HUES64 (cell line): ENCODE measurements around the gene MTG1.
"Not testable (repeated sequence)": the region's sequence is repeated elsewhere in the genome, so short reads cannot be mapped to it uniquely, and the experiment has no call there.

Source experiments
- H3K27ac ChIP-seq: 2 replicates; pipeline ENCODE4 v1.7.0; 2013; ENCODE audit warnings: low read depth, low read length, inconsistent platforms
- H3K27me3 ChIP-seq: 2 replicates; pipeline ENCODE4 v1.6.1; 2013; ENCODE audit warnings: mild to moderate bottlenecking, low read length; ENCODE audit not compliant: insufficient read depth
- H3K36me3 ChIP-seq: 2 replicates; pipeline ENCODE4 v1.6.1; 2013; ENCODE audit warnings: mild to moderate bottlenecking, low read length; ENCODE audit not compliant: insufficient read depth
- H3K4me1 ChIP-seq: 2 replicates; pipeline ENCODE4 v1.6.1; 2013; ENCODE audit warnings: mild to moderate bottlenecking, low read length, moderate library complexity; ENCODE audit not compliant: insufficient read depth
- H3K4me3 ChIP-seq: 2 replicates; pipeline ENCODE4 v1.5.1; 2013; ENCODE audit warnings: mild to moderate bottlenecking, low read length, moderate library complexity
- H3K9ac ChIP-seq: 2 replicates; pipeline ENCODE4 v1.6.1; 2013; ENCODE audit warnings: mild to moderate bottlenecking, low read depth, low read length
- H3K9me3 ChIP-seq: 2 replicates; pipeline ENCODE4 v1.6.1; 2013; ENCODE audit warnings: low read depth, low read length; ENCODE audit not compliant: insufficient read depth
- whole genome bisulfite sequencing: fragments of 150-250, 120-280 bp; methylation state at CpG from one replicate; pipeline ENCODE4 v1.1.7; 2013; ENCODE audit warnings: missing lambda C conversion rate; 5-methylcytosine and 5-hydroxymethylcytosine counted together

MTG1 gene

DNA sequence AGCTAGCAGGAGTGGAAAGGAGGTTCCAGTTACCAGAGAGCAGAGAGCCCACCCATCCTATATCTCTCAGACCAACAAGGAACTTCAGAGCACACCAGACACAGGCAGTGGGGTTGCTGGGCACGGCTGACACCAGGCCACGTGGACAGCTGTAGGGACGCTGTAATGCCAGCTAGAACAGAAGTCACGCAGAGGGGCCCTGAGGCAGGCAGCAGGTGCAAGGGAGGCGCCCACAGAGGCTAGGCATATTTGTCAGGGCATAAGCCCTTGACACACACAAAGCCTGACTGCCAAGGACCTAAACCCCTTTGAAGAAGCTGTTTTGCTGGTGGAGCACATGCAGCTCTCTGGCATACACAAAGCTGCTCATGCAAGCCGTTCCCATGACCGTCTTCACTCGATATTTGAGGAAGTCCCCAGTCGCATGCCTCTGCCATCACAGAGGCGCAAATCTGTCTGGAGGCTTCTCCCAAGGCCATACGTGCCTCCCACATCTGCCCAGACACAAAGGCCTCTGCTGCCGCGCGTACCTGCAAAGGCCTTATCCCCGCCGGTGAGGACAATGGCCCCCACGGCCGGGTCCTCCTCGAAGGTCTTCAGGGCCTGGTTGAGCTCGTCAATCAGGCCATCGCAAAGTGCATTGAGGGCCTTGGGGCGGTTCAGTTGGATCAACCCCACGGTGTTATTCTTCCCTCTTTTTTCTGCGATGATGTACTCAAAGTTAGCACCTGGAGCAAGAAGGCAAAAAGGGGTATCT, 23.7 kb upstream of the MTG1 start:
- no peak overlapping the region for H3K9ac ChIP-seq
- H3K27ac ChIP-seq: no peak overlapping the region
- 95% methylated on average over 24 of the region's 24 CpGs for WGBS

DNA sequence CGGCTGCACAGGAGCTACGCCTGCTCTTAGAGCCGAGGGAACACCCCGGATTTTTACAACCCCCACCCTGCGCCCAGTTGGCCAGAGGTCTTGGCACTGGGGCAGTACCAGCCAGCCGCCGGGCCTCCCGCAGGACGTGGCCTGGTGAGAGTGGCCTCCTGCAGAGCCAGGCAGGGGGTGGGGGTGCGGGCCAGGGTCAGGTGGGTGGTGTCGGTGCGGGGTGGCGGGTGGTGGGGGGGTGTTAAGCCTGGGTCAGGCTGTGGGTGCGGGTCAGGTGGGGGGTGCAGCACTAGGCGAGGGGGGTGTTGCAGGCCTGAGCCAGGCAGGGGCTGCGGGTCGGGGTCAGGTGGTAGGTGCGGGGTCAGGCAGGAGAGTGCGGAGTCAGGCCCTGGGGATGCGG, 21.4 kb upstream of the MTG1 start:
- peaks cover 39% of the 10 kb centered on the region for H3K27me3 ChIP-seq
- peaks cover 31% of the 10 kb centered on the region for H3K36me3 ChIP-seq
- 51% methylated on average over 19 of the region's 20 CpGs for WGBS
- H3K9me3 ChIP-seq: no peaks in the 10 kb centered on the region
- no peaks in the 10 kb centered on the region for H3K4me1 ChIP-seq
- H3K27ac ChIP-seq: no peak overlapping the region
- peak overlapping the region; percentile 34; the same call in 1 of the 2 replicates for H3K4me3 ChIP-seq
- no peak overlapping the region for H3K9ac ChIP-seq

More for the DNA sequence above, 23.7 kb upstream of the MTG1 start:
- Histone ChIP-seq H3K36me3 (peaks cover 51% of the 10 kb centered on the region), H3K4me1 (no peaks in the 10 kb centered on the region), H3K4me3 (no peak overlapping the region), H3K27me3 (peaks cover 16% of the 10 kb centered on the region), H3K9me3 (no peaks in the 10 kb centered on the region)

DNA sequence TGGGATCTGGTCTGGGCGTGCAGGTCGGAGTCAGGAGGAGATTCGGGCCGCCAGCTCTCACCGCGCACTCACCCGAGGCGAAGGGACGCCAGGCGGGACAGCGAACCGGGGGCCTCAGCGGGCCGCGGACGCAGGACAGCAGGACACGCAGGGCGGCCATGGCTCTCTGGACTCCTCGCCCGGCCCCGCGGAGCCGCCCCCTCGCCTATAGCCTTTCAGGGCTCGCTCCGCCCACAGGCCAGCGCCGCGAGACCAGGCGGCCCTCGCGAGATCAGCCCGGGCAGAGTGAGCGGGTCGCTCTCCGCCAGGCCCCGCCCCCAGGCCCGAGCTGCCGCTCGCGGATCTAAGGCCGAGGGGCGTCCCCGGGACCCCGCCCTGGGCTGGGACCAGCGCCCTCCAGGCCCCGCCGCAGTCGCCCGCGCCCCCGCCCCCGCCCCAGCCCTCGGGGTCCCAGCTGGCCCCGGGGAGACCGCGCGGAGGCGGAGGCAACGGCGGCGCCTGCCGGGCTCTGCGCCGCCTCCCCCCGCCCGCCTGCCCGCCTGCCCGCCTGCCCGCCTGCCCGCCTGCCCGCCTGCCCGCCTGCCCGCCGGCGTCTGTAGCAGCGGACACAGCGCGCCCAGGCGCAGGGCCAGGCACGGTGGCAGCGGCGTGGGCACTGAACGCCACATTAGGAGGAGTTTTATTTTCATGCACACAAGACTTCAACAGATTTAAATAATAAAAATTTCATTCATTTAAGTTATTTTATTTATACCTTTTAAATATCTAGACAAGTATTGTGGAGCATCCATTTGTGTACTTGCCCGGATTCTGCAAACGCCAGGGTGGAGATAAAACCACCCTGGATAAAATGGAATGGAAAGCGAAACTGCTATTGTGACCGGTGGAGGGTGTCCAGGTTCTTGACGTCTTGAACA, 20.5 kb upstream of the MTG1 start, which contains the start of gene ECHS1:
ECHS1 (minus strand) TSS at position 181 of the 917 bp plus-strand sequence; CDS start at position 160, 21 bp downstream.
- 5% methylated on average over 89 of the region's 89 CpGs for WGBS

DNA sequence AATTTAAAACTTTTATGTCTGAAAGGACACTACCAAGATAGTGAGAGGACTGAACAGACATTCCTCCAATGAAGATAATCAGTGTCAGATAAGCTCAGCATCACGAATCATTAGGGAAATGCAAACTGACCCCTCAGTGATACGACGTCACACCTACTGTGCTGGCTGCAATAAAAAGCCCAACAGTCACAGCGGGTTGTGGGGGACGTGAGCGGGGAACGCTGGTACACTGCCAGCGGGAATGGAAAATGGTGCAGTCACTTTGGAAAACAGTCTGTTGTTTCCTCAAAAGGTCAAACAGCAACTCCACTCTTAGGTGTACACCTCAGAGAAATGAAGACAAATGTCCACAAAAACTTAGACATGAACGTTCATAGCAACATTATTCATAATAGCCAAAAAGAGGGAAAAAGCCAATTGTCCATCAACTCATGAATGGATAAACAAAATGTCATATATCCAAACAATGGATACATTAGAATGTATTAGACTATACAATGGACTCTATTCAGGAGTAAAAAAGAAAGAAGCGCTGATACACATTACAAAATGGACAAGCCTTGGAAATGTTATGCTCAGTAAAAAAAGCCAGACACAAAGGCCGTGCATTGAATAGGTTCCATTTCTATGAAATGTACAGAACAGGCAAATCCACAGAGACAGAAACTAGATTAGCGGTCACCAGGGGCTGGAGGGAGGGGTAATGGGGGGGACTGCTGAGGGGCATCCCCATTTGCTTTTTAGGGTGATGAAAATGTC, 18.4 kb upstream of the MTG1 start:
- no peak overlapping the region for H3K27ac ChIP-seq
- no peak overlapping the region for H3K9ac ChIP-seq
- 70% methylated on average over 12 of the region's 12 CpGs for WGBS
- no peaks in the 10 kb centered on the region for H3K4me1 ChIP-seq
- H3K27me3 ChIP-seq: peaks cover 63% of the 10 kb centered on the region
- H3K36me3 ChIP-seq: peaks cover 6% of the 10 kb centered on the region
- H3K4me3 ChIP-seq: no peak overlapping the region
- no peaks in the 10 kb centered on the region for H3K9me3 ChIP-seq

More for the DNA sequence above, 20.5 kb upstream of the MTG1 start, which contains the start of gene ECHS1:
- H3K27ac ChIP-seq: no peak within 1 kb of the TSS
- peak within 1 kb of the TSS; percentile 80 for H3K4me3 ChIP-seq
- H3K36me3 ChIP-seq: peaks cover 27% of the 10 kb centered on the region
- H3K27me3 ChIP-seq: peaks cover 48% of the 10 kb centered on the region
- H3K9ac ChIP-seq: peak within 1 kb of the TSS; percentile 72
- H3K4me1 ChIP-seq: no peaks in the 10 kb centered on the region
- no peaks in the 10 kb centered on the region for H3K9me3 ChIP-seq

DNA sequence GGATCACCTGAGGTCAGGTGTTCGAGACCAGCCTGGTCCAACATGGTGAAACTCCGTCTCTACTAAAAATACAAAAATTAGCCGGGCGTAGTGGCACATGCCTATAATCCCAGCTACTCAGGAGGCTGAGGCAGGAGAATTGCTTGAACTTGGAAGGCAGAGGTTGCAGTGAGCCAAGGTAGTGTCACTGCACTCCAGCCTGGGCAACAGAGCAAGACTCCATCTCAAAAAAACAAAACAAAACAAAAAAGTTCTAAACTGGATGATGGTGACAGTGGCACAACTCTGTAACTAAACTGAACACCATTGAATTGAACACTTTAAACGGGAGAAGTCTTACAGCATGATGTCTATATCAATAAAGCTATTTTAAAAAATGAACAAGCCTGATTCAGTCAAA, 17.8 kb upstream of the MTG1 start:
- peaks cover 63% of the 10 kb centered on the region for H3K27me3 ChIP-seq
- WGBS: 86% methylated on average over 5 of the region's 5 CpGs
- not testable (repeated sequence) for H3K4me1 ChIP-seq, H3K9ac ChIP-seq, H3K27ac ChIP-seq, H3K36me3 ChIP-seq, H3K9me3 ChIP-seq, H3K4me3 ChIP-seq

DNA sequence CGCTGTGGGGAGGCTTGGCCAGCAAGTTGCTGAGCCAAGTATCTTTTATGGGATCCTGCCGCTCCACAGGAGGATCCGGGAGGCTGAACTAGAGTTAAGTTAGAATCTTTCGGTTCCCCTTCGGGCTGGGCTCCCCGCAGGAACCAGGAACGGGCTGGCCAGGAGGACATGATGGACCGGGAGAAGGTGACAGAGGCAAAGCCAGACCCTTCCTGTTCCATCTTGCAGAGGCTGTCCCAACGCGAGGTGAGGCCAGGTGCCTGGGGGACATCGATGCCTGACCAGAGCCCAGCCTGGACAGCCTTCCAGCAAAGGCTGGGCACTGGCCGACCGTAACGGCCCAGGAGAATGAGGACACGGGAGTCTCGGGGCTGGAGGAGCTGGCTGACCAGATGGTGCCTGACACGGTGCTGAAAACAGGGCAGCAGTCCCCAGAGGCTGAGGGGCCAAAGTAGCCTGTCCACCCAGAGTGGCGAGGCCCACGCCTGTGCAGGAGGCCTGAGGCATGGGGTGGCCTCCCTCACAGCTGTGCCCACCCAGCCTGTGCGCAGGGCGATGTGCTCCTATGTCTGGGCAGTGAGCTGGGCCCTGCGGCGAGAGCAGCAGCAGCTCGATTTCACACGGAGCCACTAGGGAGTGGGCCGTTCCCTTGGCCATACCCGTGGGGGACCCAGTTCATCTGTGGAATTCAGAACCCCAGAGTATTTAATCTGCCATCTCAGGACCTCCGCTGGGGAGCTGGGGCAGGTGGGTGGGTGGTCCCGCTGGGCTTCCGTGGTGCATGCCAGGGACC, 16.7 kb upstream of the MTG1 start:
- no peaks in the 10 kb centered on the region for H3K9me3 ChIP-seq
- H3K27me3 ChIP-seq: peaks cover 63% of the 10 kb centered on the region
- H3K4me1 ChIP-seq: no peaks in the 10 kb centered on the region
- no peak overlapping the region for H3K4me3 ChIP-seq
- H3K9ac ChIP-seq: no peak overlapping the region
- H3K36me3 ChIP-seq: no peaks in the 10 kb centered on the region
- 88% methylated on average over 30 of the region's 30 CpGs for WGBS
- H3K27ac ChIP-seq: no peak overlapping the region

DNA sequence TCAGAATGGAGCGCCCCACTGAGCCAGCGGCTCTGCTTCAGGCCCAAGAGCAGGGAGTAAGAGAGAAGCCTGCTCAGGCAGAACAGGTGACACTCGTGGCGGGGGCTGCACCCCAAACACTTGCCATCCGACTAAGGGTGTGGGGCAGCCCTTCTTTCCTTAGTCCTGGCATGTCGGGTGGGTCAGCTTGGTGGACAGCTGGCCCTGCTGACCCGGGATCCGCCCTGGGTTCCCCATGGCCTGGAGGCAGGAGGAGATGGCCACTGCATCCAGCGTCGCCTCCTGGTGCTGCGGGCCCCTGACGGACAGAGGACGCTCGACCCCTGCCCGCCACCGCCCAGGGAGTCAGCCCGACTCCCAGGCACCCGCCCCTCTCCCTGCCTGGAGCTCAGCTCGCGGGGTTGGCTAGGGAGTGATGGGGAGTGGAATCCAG, 16.1 kb upstream of the MTG1 start:
- H3K4me3 ChIP-seq: peak overlapping the region; percentile 66
- H3K27ac ChIP-seq: no peak overlapping the region
- no peaks in the 10 kb centered on the region for H3K4me1 ChIP-seq
- WGBS: 29% methylated on average over 20 of the region's 20 CpGs
- H3K9me3 ChIP-seq: no peaks in the 10 kb centered on the region
- peaks cover 63% of the 10 kb centered on the region for H3K27me3 ChIP-seq
- H3K36me3 ChIP-seq: no peaks in the 10 kb centered on the region
- no peak overlapping the region; the same call in 1 of the 2 replicates for H3K9ac ChIP-seq

DNA sequence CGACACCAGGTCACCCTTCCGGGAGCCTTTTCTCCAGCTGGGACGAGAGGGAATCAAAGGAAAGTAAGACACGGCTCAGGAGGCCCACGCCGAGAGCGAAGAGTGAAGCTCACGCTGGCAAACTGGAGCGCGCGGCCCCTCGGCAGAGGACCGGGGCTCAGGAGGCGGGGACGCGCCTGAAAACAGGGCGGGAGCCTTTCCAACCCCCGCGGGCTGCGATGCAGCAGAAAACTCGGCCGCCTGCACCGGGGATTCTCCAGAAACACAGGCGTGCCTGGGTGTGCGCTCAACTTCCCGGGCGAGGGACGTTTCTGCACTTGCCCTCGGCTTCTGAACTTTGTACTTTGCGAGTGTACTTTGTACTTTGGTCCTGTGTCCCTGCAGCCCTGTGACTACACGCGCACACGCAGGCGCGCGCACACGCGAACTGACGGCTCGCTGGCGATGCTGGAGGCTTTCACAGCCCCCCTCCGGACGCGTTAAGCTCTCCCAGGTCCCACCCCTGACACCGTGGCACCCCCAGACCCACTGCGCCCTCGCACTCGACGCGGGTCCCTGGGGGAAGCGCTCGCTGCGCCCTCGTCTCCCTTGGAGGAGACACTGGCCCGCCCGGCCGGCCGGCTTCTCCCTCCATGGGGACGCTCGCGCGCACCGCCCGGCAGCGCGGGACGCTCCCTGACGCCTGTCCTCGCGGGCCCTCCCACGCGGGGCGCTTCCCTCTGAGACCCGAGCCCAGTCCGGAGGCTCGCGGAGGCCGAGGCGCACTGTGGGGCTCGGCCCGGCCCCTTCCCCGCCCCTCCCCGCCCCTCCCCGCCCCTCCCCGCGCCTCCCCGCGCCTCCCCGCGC, 15.5 kb upstream of the MTG1 start:
- Histone ChIP-seq H3K4me3 (peak overlapping the region; percentile 66), H3K27me3 (peaks cover 63% of the 10 kb centered on the region), H3K9me3 (no peaks in the 10 kb centered on the region), H3K9ac (peak overlapping the region; percentile 19; the same call in 1 of the 2 replicates), H3K36me3 (no peaks in the 10 kb centered on the region), H3K4me1 (no peaks in the 10 kb centered on the region), H3K27ac (no peak overlapping the region)
- under 1% methylated on average over 77 of the region's 90 CpGs for WGBS

DNA sequence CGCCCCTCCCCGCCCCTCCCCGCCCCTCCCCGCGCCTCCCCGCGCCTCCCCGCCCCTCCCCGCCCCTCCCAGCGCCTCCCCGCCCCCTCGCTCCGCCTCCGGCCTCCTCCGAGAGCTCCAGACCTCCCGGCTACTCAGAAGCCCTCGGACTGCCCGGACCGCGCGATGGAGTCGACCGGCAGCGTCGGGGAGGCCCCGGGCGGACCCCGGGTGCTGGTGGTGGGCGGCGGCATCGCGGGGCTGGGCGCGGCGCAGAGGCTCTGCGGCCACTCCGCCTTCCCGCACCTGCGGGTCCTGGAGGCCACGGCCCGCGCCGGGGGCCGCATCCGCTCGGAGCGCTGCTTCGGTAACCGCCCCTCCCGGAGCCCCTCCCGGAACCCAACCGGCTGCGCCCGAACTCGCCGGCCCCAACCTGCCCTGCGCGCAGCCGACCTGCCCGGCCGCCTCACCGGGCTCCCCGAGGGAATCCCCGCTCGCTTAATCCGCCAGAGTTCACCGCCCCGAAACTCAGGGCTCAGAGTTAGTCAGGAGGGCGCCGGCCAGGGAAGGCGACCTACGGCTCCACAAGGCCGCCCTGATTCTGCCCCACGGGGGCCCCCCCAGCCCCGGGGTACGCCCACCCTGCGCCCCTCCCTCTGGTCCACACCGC, 14.7 kb upstream of the MTG1 start, which contains the start of gene PAOX:
PAOX (plus strand) TSS at position 111 of the 649 bp plus-strand sequence; CDS start at position 166, 55 bp downstream.
- WGBS: 5% methylated on average over 68 of the region's 78 CpGs
- Histone ChIP-seq H3K9ac (peak within 1 kb of the TSS; percentile 66), H3K4me1 (no peaks in the 10 kb centered on the region)

More for the DNA sequence above, 14.7 kb upstream of the MTG1 start, which contains the start of gene PAOX:
- Histone ChIP-seq H3K27me3 (peaks cover 57% of the 10 kb centered on the region), H3K27ac (no peak within 1 kb of the TSS), H3K9me3 (no peaks in the 10 kb centered on the region), H3K36me3 (no peaks in the 10 kb centered on the region), H3K4me3 (peak within 1 kb of the TSS; percentile 76)
